OCI-LY7 (cell line): ENCODE results near the gene CPXM1.

Source experiments
- CTCF ChIP-seq: fragments of 200-600 bp; sonication (generic); conservative IDR thresholded peaks from 2 replicates; pipeline ENCODE4 v1.5.1; 2014; ENCODE audit warnings: mild to moderate bottlenecking, antibody characterized with exemption, low read length, moderate library complexity, mixed read lengths
- EZH2phosphoT487 ChIP-seq: fragments of 200-600 bp; sonication (generic); IDR thresholded peaks from 2 replicates; pipeline ENCODE4 v1.6.1; 2018; ENCODE audit warnings: low read depth, borderline replicate concordance, mild to moderate bottlenecking, mixed run types, antibody characterized with exemption, low read length, moderate library complexity, mixed read lengths

- TF ChIP-seq CTCF (no peak), EZH2phosphoT487 (no peak)
These were observed 15.7 kb upstream of the CPXM1 start, which contains the start of gene TMEM239 for GRCh38 chr20:2816030-2816582.
